Activated CD8-positive, alpha-beta memory T cell treated with anti-CD3 and anti-CD28 coated beads for 48 hours (primary cell): Measurements from ENCODE around the gene SP7.
"Not testable (repeated sequence)": the region's sequence is repeated elsewhere in the genome, so short reads cannot be mapped to it uniquely, and the experiment has no call there.

Source experiments
- DNase-seq, 3 experiments: peaks; one replicate each; pipeline ENCODE4 v3.0.0-alpha.2; 2020; ENCODE audit warnings: low read depth in 2 of 3, low spot score in 2 of 3

SP7 gene

GRCh38 chr12:53336181-53336681 lies at the start of gene SP7:
Gene SP7, minus strand, starts transcription at chr12:53336354. Its CDS starts 708 bp downstream, at chr12:53335646.
- DNase-seq: no peak

DNA sequence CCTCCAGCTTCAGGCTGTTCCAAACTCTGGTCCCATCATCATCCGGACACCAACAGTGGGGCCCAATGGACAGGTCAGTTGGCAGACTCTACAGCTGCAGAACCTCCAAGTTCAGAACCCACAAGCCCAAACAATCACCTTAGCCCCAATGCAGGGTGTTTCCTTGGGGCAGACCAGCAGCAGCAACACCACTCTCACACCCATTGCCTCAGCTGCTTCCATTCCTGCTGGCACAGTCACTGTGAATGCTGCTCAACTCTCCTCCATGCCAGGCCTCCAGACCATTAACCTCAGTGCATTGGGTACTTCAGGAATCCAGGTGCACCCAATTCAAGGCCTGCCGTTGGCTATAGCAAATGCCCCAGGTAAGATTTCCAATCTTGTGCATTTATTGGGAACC lies 47.1 kb upstream of the SP7 start:
- DNase-seq: no peak

GRCh38 chr12:53381731-53382630 lies 45.8 kb upstream of the SP7 start:
- no peak for DNase-seq

DNA sequence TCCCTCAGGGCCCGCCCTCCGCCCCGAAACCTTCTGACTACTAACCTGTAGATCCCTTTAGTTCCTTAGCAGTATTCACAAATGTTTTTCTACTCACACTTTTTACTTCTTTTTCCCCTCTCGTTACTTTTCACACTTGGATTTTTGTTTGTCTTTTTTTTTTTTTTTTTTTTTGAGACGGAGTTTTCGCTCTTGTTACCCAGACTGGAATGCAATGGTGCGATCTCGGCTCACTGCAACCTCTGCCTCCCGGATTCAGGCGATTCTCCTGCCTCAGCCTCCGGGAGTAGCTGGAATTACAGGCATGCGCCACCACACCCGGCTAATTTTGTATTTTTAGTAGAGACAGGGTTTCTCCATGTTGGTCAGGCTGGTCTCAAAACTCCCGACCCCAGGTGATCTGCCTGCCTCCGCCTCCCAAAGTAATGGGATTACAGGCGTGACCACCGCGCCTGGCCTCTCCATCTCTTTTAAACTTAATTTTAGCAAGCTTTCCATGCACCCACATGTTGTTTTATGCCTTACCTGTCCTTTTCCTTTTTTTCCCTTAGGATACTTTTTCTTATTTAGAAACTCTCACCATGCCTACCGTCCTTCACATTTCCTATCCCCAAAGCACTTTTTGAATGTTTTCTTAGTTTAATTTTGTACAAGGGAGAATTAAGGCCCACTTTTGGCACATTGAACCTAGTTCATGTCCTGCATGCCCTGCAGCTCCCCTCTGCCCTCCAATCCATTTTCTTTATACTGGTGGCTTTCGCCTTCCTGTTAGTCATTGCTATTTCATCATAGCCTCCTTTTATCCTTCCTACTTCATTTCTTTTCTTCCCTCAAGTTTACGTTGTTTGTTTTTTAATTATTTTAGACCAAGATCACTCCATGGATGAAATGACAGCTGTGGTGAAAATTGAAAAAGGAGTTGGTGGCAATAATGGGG lies 44.9 kb upstream of the SP7 start:
- DNase-seq: no peak

DNA sequence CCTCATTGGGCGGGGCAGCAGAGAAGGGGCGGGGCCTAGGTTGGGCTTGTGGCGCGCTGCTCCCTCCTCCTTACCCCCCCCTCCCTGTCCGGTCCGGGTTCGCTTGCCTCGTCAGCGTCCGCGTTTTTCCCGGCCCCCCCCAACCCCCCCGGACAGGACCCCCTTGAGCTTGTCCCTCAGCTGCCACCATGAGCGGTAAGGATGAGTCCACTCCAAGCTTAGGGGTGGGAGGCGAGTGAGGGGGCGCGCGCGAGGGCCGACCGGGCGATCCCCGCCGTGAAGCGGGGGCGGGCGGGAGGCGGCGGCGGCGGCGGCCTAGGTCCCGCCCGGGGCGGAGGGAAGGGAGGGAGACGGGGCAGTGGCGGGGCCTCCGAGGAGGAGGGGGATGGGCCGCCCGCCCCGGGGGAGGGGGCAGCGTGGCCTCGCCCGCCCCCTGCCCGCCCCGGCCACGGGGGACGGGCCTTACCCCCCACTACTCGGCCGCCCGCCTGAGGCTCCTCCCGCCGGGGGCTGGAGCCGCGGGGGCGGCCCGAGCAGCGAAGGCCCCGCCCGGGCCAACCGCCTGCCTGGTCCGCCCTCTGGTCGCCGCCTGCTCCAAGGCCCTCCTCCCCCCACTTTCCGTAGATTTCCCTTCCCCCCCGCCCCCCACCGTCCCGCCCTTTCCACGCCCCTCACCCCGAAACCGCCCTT lies 44.1 kb upstream of the SP7 start, which contains the start of gene SP1:
TSS of gene SP1 (plus strand) at position 73 of the 690 bp plus-strand sequence. CDS start at position 189, 116 bp downstream.
- peak; percentile 69 to 97 (median 82) for DNase-seq

DNA sequence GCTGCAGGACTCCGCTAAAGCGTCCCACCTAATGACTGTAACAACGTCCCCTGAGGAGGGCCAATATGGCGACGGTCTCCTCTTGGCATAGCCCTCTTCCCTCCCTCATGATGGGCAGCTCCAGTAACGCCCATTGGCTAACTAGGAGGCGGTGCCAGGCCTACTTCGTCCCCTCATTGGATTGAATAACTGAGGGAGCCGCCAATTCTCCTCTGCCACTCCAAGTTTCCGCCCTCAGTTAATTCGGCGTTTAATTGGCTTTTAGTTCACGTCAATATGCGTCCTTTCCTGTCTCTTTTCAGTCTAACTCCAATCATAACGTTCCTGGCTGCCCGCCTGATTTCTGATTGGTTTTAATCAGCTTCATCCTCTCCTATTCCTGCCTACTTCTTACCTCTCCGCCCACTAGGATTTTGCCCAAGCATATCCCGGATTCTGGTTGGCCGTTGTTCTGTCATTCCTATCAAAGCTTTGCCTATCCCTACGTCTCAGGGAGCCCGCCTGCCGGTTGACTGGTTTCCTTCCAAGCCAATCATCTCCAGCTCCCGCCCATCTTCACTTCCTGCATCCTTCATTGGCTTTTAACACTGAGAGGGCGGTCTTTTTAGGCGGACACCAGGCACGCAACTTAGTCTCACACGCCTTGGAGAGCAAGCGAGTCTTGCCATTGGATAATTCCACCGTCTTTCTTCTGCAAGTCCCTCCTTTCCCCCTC lies 43.4 kb upstream of the SP7 start:
- DNase-seq: peak; percentile 51 to 95 (median 94)

DNA sequence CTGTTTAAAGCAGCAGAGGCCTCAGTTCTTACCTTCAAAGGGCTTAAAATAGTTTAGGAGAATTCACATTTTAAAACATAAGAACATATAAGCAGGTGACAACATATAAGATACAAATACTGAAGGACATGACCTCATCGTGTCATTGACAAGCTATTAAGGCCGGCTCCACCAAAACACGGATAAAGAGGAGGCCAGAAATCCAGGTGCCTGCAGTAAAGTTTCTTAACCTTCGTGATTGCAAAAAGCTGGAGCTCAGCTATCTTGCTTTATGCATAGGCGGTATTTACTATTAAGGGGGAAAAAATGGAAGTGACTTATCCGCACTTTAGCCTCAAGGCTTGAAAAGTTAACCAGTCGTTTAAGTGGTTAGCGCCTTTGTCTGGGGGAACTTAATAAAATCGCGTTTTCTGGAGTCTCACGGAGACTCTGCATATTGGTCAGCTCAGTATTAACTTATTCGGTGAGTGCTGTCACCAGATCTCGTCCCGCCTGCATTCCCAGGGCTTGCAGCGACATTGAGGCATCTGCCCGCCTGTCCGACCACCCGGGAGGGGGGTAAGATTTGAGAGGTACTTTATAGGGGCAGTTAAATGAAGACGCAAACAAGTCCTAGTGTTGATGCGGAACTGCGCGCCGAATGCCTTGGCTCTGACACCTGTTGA lies 42.7 kb upstream of the SP7 start:
- DNase-seq: no peak

DNA sequence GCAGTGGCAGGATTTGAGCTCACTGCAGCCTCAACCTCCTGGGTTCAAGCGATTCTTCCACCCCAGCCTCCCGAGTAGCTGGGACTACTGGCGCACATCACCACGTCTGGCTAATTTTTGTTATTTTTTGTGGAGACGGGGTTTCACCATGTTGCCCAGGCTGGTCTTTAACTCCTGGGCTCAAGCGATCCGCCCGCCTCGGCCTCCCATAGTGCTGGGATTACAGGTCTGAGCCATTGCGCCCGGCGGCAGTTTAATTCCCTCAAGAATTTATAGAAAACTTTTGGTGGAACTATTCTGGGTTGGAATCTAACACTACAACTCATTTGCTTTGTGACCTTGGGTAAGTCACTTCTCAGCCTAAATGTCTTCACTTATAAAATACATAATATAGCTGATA lies 42.1 kb upstream of the SP7 start:
- no peak for DNase-seq

- no peak for DNase-seq
Measured at GRCh38 chr12:53376747-53377146, 40.6 kb upstream of the SP7 start.

- DNase-seq: not testable (repeated sequence)
Measured at GRCh38 chr12:53374277-53374676, 38.1 kb upstream of the SP7 start.

DNA sequence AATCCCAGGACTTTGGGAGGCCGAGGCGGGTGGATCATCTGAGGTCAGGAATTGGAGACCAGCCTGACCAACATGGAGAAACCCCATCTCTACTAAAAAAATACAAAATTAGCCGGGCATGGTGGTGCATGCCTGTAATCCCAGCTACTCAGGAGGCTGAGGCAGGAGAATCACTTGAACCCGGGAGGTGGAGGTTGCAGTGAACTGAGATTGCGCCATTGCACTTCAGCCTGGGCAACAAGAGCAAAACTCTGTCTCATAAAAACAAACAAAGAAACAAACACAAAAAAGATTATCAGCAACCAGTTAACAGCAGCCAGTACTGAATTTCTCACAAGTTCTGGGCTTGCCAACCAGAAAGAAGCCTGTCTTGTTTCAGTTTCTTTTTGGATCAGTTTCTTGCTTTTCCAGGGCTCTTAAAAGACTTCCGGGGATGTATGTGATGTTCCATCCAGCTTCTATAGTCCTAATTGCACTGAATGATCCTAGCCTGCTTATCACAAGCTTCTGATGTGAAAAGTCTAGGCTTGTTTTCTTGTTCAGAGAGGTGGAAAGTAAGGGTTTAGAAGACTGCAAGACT lies 37.5 kb upstream of the SP7 start:
- DNase-seq: not testable (repeated sequence)

- DNase-seq: no peak
Measured at GRCh38 chr12:53365245-53365904, 29.2 kb upstream of the SP7 start.

DNA sequence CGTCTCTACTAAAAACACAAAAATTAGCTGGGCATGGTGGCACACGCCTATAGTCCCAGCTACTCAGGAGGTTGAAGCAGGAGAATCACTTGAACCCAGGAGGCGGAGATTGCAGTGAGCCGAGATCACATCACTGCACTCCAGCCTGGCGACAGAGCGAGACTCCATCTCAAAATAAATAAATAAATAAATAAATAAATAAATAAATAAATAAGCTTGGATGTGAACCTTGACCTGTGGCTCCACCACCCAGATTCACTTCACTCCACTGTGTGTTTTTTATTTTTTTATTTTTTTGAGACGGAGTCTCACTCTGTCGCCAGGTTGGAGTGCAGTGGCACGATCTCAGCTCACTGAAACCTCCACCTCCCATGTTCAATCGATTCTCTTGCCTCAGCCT lies 25.5 kb upstream of the SP7 start:
- not testable (repeated sequence) for DNase-seq

- DNase-seq: no peak
Measured at GRCh38 chr12:53358836-53359419, 22.8 kb upstream of the SP7 start.

GRCh38 chr12:53355121-53355520 lies 19.0 kb upstream of the SP7 start:
- no peak for DNase-seq

- no peak for DNase-seq
Measured at GRCh38 chr12:53353257-53353655, 17.1 kb upstream of the SP7 start.

DNA sequence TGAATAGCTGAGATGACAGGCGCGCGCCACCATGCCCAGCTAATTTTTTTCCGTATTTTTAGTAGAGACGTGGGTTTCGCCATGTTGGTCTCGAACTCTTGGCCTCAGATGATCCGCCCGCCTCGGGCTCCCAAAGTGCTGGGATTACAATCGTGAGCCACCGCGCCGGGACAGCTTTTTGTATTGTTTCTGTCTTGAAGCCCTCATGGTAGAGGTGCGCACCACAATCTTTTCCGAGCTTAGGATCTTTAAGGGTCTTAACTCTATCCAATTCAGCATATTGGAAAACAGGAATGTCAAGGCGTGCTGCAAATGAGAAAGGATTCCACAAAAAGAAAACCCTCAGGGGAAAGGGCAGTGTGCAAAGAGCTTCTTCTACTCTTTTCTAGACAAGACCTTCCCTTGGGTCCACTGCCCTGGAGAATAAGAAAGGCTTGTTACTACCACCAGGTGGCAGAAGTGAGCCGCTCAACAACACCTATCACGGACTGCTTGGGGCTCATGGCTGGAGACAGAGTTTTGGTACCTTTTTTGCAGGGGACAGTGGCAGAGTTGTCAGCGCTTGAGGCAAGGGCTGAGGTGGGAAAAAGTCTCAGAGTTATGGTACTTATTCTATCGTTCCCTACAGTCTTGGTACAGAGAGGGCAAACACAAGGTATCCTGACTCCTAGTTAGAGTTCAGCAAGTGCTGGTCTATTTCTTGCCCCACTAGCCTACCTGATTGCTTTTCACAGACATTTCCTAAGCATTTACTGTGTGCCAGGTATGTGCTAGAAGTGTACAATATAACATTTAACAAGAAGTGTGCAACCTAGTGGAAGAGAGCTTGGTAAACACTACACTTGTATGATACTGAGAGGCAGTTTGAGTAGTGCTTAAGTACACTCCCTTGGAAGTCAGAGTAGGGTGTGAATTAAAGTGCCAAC lies 16.4 kb upstream of the SP7 start:
- DNase-seq: peak in 2 of 3 experiments; percentile 51 to 71
